GM18508 (cell line): ENCODE data around the gene VPS36.
"Not testable (repeated sequence)": the region's sequence is repeated elsewhere in the genome, so short reads cannot be mapped to it uniquely, and the experiment has no call there.

Experiments used
- ATAC-seq: cut with Tn5 transposase; IDR thresholded peaks from one replicate; pipeline ENCODE4 v1.9.1; 2021; ENCODE audit warnings: moderate number of reproducible peaks; ENCODE audit not compliant: insufficient read depth, unreplicated experiment

Gene VPS36

GRCh38 chr13:52447815-52448552, 2.5 kb downstream of the VPS36 start:
- no peak for ATAC-seq

- ATAC-seq, result no peak
Observed at GRCh38 chr13:52447354-52447753, 3.1 kb downstream of the VPS36 start.

GRCh38 chr13:52446265-52446664, 4.2 kb downstream of the VPS36 start:
- no peak for ATAC-seq

GRCh38 chr13:52432456-52432855, 18.0 kb downstream of the VPS36 start:
- ATAC-seq, result no peak

GRCh38 chr13:52428295-52428694, 22.1 kb downstream of the VPS36 start:
- no peak for ATAC-seq

- no peak for ATAC-seq
Observed at GRCh38 chr13:52421216-52421615, 29.2 kb downstream of the VPS36 start.

- ATAC-seq, result no peak
Observed at GRCh38 chr13:52419080-52419479, 31.4 kb downstream of the VPS36 start.

GRCh38 chr13:52414963-52415362, 35.5 kb downstream of the VPS36 start:
- no peak for ATAC-seq

GRCh38 chr13:52414051-52414450, 36.4 kb downstream of the VPS36 start:
- no peak for ATAC-seq

- no peak for ATAC-seq
Observed at GRCh38 chr13:52412128-52412527, 38.3 kb downstream of the VPS36 start.

- ATAC-seq, result peak; percentile 96
Observed at GRCh38 chr13:52411629-52412028, 38.8 kb downstream of the VPS36 start.

GRCh38 chr13:52408071-52408658, 42.3 kb downstream of the VPS36 start:
- not testable (repeated sequence) for ATAC-seq

GRCh38 chr13:52407436-52407835, 43.0 kb downstream of the VPS36 start:
- ATAC-seq, result not testable (repeated sequence)

GRCh38 chr13:52406629-52407028, 43.8 kb downstream of the VPS36 start:
- ATAC-seq, result no peak

GRCh38 chr13:52405767-52406494, 44.5 kb downstream of the VPS36 start, which contains the start of gene THSD1:
Gene THSD1, minus strand, starts transcription at chr13:52406172. Its CDS starts 3,572 bp downstream, at chr13:52402600.
- no peak for ATAC-seq

GRCh38 chr13:52405369-52405766, 45.1 kb downstream of the VPS36 start:
- ATAC-seq, result no peak

- ATAC-seq, result no peak
Observed at GRCh38 chr13:52399708-52400107, 50.7 kb downstream of the VPS36 start.

- no peak for ATAC-seq
Observed at GRCh38 chr13:52399046-52399445, 51.4 kb downstream of the VPS36 start.

GRCh38 chr13:52395704-52396103, 54.7 kb downstream of the VPS36 start:
- no peak for ATAC-seq

- ATAC-seq, result no peak
Observed at GRCh38 chr13:52394586-52394985, 55.8 kb downstream of the VPS36 start.
